ENCODE measurements around the gene ALDOC.

- TF ChIP-seq CTCF (IDR thresholded peaks at IDR 0.05; ENCODE audit: low read length) = no peak
- no peak for TF ChIP-seq EZH2 (IDR thresholded peaks at IDR 0.05; ENCODE audit: borderline replicate concordance, low read length)
Measured at GRCh38 chr17:28547096-28547622, 29.5 kb downstream of the ALDOC start.
